Renal cortex interstitium (tissue), 11 donors: ENCODE measurements around the gene CAMSAP1. TPM values are rescaled to one million over a fixed set of nuclear protein-coding genes. Genes with fewer than 3 reads are reported as not detected.

Experiments
- DNase-seq, 11 donors: peaks; one replicate each; pipeline ENCODE4 v3.0.0-alpha.2; 2013; ENCODE audit warnings: low read depth in 9 of 11, low spot score in 4 of 11; ENCODE audit errors: extremely low read depth in 1 of 11
- polyA plus RNA-seq, 3 donors: library from polyadenylated mRNA; unstranded; fragments of 120-200 nt; gene quantifications; one replicate each; pipeline ENCODE4 v1.2.1, GENCODE V29; 2013; ENCODE audit not compliant: insufficient read length in 3 of 3

Gene CAMSAP1
- polyA plus RNA-seq, 3 donors: 23.4 to 26.8 (median 26.5) TPM

DNA sequence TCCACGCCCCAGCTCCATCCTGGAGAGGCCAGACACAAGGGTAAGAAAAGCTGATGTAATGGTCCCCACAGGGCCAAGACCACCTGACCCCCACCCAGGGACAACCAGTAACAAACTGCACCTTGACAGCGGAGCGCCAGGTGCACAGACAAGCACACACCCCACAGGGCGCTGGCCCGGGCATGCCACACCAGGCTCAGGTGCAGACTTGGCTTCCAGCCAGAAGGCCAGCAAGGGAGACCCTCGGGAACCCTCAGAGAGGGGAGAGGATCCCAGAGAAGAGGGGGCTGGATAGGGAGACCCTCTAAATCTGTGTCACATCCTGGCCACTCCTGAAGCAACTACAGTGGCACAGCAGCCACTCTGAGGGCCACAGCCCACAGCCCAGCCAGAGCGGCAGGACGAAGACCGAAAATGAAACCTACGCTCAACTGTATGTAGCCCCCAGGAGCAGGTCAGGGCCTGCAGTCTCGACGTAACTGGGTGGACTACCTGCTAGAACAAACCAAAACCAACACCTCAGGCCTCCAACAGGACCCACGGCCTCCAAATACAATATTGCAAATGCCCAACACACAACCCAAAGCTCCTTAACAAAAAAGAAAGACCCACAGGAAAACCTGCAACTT is 18.5 kb downstream of the CAMSAP1 start:
- DNase-seq: no peak

DNA sequence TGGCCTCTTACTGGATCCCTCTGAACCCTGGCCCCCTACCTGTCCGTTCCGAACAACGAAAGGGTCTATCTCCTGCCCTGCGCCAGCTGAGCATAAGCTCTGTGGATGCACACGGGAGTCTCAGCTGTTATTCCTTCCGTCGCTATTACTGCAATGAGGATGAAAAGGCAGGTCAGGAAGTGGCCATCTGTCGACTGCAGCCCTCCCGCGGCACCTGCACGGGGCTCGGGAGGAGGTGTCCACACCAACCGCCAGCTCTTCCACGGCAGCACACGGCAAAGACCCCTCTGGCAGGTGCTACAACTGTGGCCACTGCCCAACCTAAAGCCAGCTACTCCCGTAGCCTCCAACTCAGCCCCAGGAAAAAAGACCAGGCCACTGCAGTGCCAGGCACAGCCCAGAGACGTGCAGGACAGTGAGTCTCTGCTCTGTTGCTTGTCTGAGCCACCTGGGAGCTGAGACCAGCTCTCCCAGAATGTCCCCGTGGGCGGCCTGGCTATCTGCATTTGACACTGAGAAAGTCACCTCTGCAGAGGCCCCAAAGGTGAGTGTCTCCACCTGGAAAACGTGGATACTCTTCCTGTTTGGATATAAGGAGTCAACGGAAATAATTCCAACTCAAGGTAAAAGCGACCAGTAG is 19.1 kb downstream of the CAMSAP1 start:
- DNase-seq: no peak

DNA sequence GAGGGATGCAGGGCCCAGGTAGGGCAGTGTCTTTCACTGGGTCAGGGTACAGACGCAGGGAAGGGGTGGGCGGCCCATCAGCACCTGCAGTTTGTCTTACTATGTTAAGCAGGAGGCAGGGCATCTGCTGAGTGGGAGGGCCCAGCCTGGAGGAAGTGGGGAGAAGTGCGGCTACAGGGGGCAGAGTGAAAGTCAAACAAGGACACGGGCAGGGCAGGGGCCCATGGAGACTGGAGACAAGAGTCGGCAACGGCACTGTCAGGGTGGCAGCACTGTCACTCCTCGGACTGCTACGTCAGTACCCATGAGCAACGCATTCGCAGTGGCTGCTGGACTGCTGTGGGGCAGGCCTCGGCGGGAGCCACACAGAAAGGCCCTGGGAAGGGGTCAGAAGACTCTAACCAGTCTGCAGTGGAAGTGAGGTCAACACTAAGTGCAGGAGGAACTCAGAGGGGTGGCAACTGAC is 19.7 kb downstream of the CAMSAP1 start:
- DNase-seq: no peak

DNA sequence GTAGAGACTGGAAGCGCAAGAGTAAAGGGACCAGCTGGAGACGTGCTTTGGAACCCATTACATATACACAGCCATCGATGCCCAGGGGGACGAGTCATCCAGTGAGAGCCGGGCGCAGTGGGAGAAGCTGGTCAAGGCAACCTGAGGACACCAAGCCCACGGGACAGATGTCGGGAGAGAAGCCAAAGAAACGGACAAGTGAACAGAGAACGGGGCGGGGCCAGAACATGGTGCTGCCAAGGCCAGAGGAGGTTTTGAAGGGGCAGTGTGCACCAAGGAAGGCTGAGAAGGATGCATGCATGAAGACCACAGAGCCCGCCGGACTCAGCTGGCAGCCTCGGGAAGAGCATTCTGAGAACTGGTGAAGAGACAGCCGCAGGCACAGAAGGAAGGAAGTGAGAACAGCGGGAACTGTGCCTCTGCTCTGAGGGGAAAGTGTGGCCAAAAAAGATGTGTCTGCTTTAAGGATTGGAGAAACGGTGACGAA is 20.3 kb downstream of the CAMSAP1 start:
- DNase-seq: no peak

DNA sequence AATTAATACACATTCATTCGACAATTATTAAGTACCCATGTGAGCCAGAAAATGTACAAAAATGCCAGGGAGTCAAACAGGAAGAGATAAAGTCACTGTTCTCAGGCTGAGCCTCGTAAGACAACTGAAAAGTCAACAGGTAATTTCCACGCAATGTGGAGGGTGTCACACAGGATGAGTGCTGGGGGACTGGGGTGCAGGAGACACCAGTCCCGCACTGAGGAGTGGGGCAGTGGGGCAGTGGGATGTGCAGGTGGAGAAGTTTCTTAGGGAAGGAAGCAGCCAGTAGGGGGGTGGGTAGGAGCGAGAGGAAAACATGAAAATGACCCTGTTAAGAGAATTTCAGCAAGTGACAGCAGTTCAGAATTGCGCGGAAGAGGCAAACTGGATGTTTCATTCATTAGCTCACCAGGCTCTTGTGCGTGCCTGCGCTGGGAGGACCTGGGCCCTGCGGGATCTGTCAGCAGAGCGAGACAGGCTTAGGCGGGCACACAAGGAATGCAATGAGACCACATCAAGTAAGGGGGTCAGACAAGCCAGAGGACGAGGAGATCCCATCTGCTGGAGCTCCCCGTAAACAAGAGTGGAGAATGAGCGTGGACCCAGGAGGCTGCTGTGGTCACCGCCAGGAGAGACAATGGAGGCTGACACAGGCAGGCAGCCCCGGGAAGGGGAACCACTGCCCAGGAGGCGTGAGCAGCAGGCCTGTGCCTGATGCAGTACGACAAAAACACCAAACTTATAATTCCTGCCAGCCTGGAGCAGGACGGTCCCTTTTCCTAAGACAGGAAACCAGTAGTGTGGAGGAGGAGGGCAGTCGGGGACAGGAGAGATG is 21.0 kb downstream of the CAMSAP1 start:
- DNase-seq: no peak

GRCh38 chr9:135885100-135885853 is 22.1 kb downstream of the CAMSAP1 start:
- DNase-seq: no peak

- DNase-seq: no peak
Observed at GRCh38 chr9:135884328-135885035, 22.9 kb downstream of the CAMSAP1 start.

DNA sequence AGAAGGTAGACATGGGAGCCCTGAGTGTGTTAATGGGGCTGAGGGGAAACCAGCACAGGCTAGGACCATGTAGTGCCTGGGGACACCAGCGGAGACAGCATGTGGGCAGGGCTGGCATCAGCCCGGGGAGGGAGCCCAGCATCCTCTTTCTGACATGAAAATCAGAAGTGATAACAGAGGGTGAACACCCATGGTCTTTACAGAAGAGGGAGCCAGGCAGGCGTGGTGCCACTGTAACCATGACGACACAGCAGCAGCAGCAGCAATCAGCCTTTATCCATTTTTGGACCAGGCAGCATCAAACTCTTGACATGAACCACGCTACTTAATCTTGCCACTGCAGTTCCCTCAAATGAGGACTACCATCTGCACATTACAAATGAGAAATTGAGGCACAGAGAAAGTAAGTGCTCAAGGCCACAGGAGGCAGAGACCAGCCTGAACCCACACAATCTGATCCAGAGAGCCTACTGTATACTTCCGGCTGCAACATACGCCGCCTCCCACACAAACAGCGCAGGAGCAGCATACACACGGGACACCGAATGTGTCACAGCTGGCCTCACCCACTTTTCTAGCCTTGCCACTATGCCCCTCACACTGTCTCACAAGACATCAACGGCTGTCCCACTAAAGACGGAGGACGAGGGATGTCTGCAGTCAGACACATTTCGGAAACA is 23.8 kb downstream of the CAMSAP1 start:
- DNase-seq: no peak

DNA sequence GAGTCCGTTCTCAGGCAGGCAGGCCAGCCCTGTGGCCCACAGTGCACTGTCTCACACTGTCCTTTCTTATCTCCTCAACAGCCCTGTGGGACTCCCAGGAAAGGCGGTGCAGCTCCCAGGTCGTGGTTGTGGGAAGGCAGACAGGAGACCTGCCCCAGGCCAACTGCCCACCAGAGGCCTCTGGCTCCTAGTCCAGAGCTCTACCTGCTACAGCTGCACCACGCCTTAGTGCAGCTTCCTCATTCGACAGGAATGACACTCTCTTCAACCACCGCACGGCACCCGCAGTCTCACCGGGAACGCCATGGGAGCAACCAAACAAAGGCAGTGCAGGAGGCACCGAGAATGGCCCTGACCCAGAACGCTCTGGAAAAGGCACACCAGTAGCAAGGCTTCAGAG is 25.3 kb downstream of the CAMSAP1 start:
- DNase-seq: no peak

DNA sequence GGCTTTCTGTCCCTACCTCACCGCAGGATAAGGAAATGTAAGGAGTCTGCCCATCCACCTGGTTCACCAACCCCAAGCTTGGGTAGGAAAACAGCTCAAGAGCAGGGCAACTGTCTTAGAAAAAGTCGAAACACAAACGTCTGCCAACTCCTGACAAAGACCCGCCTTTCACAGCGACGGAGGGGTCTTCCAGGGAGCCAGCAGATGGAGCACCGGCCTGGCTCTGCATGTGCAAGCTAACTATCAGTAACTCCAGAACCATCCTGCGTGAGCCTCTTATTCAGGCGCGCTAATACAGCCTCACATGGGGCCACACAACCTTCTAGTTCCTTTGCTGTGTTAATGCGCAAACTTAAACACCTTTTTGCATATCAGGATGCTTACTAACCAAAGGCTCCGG is 26.9 kb downstream of the CAMSAP1 start:
- DNase-seq: no peak

DNA sequence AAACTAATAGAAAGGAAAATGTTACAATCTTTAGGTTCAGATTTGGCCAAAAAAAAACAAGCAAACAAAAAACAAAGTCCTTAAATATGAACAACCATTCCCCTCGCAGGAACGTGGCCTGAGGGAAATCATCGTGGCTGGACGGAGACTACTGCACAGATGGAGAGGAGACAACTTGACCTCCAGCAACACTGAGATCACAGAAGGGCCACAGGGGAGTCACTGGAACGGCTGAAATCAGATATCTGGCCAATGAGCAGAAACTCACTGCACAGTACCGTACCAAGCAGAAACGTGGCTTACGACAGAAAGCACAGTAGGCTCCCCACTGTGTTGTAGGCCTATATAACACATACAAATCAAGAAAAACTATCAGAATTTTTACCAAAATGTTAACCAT is 27.7 kb downstream of the CAMSAP1 start:
- no peak for DNase-seq

- no peak for DNase-seq
Observed at GRCh38 chr9:135879237-135879601, 28.1 kb downstream of the CAMSAP1 start.

GRCh38 chr9:135878528-135879236 is 28.7 kb downstream of the CAMSAP1 start:
- no peak for DNase-seq

DNA sequence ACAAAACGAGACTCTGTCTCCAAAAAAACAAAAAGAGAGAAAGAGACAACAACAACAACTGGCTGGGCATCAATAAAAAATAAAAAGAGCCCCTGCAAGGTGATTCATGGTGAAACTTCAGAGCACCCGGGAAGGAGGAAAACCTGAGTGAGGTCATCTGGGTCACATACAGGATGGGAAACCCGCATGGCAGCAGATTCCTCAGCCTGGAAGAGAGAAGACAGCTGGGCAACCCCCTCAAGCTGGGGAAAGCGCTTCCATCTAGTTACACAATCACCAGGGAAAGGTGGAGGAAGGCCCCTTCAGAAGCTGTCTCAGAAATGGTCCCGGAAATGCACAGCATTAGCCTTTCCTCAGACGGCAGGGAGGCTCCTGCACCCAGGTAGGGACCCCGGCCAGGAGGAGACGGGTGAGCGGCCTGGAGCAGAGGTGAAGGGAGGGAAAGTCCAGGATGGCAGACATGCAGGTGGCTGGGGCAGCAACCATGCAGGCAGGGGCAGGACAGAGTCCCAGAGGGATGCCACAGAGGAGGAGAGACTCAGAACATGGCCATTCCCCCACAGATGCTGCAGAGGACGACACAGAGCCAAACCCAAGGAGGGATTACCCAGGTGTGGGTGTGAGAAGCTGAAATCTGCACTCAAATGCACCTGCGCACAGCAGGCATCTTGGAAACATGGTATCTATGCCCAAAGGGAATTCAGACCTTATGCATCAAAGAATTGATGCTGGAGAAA is 29.4 kb downstream of the CAMSAP1 start:
- no peak for DNase-seq

GRCh38 chr9:135876936-135877335 is 30.4 kb downstream of the CAMSAP1 start:
- DNase-seq: no peak

DNA sequence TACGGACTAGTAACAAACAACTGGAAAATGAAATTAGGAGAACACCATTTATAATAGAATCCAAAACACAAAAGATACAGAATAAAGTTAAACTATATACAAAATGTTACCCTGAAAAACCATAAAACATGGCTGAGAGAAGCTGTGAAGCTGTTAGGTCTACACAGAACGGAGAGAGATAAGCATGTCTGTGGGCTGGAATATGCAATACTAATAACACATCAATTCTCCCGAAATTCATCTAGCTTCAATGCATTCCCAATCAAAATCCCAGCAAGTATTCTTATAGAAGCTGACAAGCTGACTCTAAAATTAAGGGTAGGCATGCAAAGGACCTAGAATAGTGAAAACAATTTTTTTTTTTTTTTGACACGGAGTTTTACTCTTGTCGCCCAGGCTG is 32.5 kb downstream of the CAMSAP1 start:
- no peak for DNase-seq

DNA sequence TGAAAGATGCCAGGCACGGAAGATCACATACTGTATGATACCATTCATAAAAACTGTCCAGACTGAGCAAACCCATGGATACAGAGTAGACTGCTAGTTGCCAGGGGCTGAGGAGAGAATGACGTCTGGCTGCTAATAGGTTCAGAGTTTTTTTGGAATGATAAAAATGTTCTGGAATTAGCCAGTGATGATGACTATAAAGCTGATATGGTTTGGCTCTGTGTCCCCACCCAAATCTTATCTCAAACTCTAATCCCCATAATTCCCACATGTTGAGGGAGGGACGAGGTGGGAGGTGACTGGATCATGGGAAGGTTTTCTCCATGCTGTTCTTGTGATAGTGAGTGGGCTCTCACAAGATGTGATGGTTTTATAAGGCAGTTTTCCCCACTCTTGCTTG is 37.4 kb downstream of the CAMSAP1 start:
- no peak for DNase-seq
